ENCODE measurements around the gene NLRX1.
"Not testable (repeated sequence)": the region's sequence is repeated elsewhere in the genome, so short reads cannot be mapped to it uniquely, and the experiment has no call there.

NLRX1 gene

GRCh38 chr11:119168471-119169281, at the start of gene NLRX1:
NLRX1 (plus strand) TSS chr11:119168725; CDS start chr11:119171404, 2,679 bp downstream.
- DNase-seq: peak; percentile 58 to 70 (median 68)

- no peak for DNase-seq
These were observed 49.6 kb upstream of the NLRX1 start for GRCh38 chr11:119118946-119119345.

GRCh38 chr11:119120639-119121007, 47.9 kb upstream of the NLRX1 start:
- DNase-seq: no peak

- DNase-seq: peak; percentile 98 to 99 (median 99)
These were observed 47.3 kb upstream of the NLRX1 start, which contains the start of gene HINFP for GRCh38 chr11:119121008-119121810. HINFP (plus strand) TSS chr11:119121580; CDS start chr11:119126945, 5,365 bp downstream.

GRCh38 chr11:119121811-119122124, 46.8 kb upstream of the NLRX1 start:
- no peak for DNase-seq

- no peak for DNase-seq
These were observed 42.7 kb upstream of the NLRX1 start for GRCh38 chr11:119125821-119126220.

- no peak for DNase-seq
These were observed 41.8 kb upstream of the NLRX1 start for GRCh38 chr11:119126675-119127268.

GRCh38 chr11:119130662-119131061, 37.9 kb upstream of the NLRX1 start:
- no peak for DNase-seq

- no peak for DNase-seq
These were observed 34.0 kb upstream of the NLRX1 start for GRCh38 chr11:119134389-119134978.

GRCh38 chr11:119139276-119139675, 29.2 kb upstream of the NLRX1 start:
- DNase-seq: not testable (repeated sequence)

GRCh38 chr11:119144825-119145486, 23.6 kb upstream of the NLRX1 start:
- no peak for DNase-seq

- DNase-seq: no peak
These were observed 23.0 kb upstream of the NLRX1 start for GRCh38 chr11:119145551-119145950.

- no peak for DNase-seq
These were observed 20.8 kb upstream of the NLRX1 start for GRCh38 chr11:119147604-119148333.

GRCh38 chr11:119148720-119149017, 19.9 kb upstream of the NLRX1 start:
- no peak for DNase-seq

- no peak for DNase-seq
These were observed 19.3 kb upstream of the NLRX1 start, which contains the start of gene ABCG4 for GRCh38 chr11:119149018-119149785. ABCG4 (plus strand) TSS chr11:119149052; CDS start chr11:119149966, 914 bp downstream.

GRCh38 chr11:119149786-119150275, 18.7 kb upstream of the NLRX1 start:
- DNase-seq: no peak

- DNase-seq: no peak
These were observed 16.5 kb upstream of the NLRX1 start for GRCh38 chr11:119152043-119152442.

- DNase-seq: no peak
These were observed 15.9 kb upstream of the NLRX1 start for GRCh38 chr11:119152604-119153003.

- DNase-seq: no peak
These were observed 15.3 kb upstream of the NLRX1 start for GRCh38 chr11:119153049-119153818.

GRCh38 chr11:119154178-119154577, 14.3 kb upstream of the NLRX1 start:
- DNase-seq: no peak
